GM21360 (cell line): ENCODE data around the gene SULF2.

ENCODE experiments used
- ATAC-seq: cut with Tn5 transposase; IDR thresholded peaks from one replicate; pipeline ENCODE4 v1.9.1; 2021; ENCODE audit warnings: mild to moderate bottlenecking, moderate library complexity; ENCODE audit not compliant: unreplicated experiment

Gene SULF2

DNA sequence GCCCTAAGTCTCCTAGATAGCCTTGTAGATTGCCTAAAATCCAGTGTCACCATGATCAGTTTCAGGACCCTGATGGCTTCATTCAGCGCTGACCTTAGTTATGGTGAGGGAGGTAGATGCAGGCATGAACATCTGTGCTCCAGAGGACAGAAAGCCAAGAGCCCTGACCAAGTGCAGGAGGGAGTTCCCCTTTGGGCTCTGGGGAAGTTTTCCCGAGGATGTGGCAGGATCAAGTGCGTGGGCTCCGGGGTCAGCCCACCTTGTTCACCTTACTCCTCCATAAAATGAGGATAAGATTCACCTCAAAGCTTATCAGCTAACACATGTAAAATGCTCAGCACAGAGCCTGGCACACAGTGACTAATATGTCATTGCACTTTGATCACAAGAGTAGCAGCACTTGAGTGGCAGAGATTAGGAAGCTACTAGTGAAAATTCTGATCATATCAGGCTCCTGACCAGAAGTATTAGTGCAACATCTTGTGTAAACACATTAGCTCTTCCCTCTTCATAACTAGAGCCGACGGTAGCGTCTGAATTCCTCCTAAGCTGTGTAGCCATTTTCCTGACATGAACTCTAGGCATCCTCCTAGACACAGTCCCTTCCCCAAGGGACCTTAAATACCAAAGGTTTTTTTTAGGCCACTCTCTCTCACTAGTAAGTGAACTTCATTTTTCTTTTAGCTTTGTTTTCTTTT is 125.2 kb downstream of the SULF2 start:
- ATAC-seq: no peak

- ATAC-seq: no peak
These were observed 129.0 kb downstream of the SULF2 start for GRCh38 chr20:47656318-47656717.

- no peak for ATAC-seq
These were observed 129.6 kb downstream of the SULF2 start for GRCh38 chr20:47655635-47656034.

GRCh38 chr20:47654370-47654769 is 130.9 kb downstream of the SULF2 start:
- no peak for ATAC-seq

- ATAC-seq: no peak
These were observed 131.4 kb downstream of the SULF2 start for GRCh38 chr20:47653869-47654268.

DNA sequence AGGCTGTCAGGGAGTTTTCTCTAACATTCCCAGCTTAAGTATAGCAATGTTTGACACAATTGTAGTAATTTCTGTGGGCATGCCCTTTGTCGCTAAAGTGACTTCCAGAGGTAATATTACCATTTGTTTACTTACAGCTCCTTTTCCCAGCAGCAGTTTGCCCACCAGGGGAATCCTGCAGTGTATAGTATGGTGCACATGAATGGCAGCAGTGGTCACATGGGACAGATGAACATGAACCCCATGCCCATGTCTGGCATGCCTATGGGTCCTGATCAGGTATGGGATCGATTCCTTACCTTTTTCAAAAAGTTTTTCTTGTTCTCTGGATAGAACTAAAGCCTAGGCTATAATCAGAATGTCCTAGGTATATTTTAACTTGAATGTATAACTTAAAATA is 132.5 kb downstream of the SULF2 start:
- no peak for ATAC-seq

DNA sequence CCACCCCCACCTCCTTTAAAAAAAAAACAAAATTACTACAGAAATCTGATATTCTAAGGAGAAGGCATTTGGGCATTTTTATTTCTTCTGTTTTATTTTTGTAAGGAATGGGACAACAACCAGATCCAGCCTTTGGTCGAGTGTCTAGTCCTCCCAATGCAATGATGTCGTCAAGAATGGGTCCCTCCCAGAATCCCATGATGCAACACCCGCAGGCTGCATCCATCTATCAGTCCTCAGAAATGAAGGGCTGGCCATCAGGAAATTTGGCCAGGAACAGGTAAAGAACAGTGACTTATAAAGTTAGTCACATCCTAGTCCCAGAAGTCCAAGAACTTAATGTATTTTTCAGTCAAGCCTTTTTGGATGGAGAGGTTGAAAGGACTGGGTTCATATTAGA is 133.0 kb downstream of the SULF2 start:
- no peak for ATAC-seq

GRCh38 chr20:47648943-47649342 is 136.3 kb downstream of the SULF2 start:
- ATAC-seq: no peak

DNA sequence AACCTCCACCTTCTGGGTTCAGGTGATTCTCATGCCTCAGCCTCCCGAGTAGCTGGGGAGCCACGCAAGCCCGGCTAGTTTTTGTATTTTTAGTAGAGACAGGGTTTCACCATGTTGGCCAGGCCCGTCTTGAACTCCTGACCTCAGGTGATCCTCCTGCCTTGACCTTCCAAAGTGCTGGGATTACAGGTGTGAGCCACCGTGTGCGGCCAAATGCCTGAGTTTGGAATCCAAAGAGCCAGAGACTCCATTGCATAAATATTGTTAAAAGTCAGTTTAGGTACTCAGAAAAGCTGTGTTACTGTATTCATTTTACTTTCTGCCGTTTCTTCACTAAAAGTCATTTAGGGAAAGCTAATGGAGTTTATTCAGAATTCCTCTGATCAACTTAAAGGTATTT is 137.3 kb downstream of the SULF2 start:
- no peak for ATAC-seq

DNA sequence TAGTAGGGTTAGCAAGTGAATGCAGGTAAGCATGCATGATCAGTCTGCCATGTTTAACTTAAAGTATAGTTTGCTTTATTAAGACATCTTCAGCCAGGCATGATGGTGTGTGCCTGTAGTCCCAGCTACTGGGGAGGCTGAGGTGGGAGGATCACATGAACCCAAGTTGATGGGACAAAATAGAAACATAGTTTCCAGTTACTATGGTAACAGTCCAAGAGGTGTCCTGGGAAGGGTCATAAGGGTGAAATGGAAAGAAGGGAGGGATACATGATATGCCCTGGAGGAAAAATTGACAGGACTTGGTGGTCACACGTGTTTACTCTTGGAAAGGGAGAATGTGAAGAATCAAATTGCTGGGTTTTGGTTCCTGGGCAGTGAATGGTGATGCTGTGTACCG is 139.6 kb downstream of the SULF2 start:
- ATAC-seq: no peak

DNA sequence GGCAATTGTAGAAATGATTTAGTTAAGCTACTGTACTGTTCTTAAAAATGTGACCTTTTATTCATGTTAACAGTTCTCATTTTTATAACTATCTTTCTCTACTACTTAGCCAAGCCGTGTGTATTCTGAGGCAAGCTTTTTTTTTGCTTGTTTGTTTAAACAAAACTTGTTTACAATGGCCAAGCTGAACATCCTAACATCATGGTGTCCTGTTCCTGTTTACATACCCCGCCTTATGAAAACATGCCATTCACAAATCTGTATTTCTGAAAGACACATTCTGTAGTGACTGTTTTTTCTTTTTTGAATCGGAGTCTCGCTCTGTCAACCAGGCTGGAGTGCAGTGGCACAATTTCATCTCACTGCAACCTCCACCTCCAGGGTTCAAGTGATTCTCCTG is 142.7 kb downstream of the SULF2 start:
- no peak for ATAC-seq

- ATAC-seq: no peak
These were observed 143.2 kb downstream of the SULF2 start for GRCh38 chr20:47642118-47642517.

DNA sequence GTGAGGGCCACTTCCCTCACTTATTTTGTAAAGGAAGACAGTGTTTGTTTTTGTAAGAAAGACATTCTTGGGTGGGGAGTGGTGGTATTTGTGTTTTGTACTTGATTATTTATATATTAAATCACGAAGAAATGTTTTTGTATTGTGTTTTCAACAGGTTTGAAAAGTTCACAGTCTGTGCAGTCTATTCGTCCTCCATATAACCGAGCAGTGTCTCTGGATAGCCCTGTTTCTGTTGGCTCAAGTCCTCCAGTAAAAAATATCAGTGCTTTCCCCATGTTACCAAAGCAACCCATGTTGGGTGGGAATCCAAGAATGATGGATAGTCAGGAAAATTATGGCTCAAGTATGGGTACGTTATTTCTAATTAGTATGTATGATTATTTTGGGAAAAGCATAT is 146.4 kb downstream of the SULF2 start:
- ATAC-seq: no peak

DNA sequence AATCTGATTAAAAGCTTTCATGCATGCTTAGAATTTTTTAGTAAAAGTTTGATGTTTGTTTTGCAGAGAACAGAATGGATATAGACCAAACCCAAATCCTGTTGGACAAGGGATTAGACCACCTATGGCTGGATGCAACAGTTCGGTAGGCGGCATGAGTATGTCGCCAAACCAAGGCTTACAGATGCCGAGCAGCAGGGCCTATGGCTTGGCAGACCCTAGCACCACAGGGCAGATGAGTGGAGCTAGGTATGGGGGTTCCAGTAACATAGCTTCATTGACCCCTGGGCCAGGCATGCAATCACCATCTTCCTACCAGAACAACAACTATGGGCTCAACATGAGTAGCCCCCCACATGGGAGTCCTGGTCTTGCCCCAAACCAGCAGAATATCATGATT is 150.0 kb downstream of the SULF2 start:
- ATAC-seq: no peak

- no peak for ATAC-seq
These were observed 154.2 kb downstream of the SULF2 start for GRCh38 chr20:47631078-47631477.

GRCh38 chr20:47629907-47630306 is 155.4 kb downstream of the SULF2 start:
- ATAC-seq: no peak

DNA sequence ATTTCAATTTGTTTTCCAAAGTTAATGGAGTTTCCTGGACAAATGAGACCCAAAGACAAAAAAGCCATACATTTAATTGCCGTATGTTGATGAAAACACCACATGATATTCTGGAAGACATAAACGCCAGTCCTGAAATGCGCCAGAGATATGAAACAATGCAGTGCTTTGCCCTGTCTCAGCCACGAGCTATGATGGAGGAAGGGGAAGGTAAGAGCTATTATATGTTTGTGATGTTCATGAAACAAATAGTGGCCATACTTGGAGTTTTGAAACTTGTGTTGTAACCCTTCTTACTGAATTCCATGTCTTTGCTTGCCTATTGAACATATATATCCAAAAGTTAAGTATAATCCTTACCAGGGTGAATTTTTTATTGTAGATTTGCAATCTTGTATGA is 157.7 kb downstream of the SULF2 start:
- no peak for ATAC-seq

- no peak for ATAC-seq
These were observed 162.1 kb downstream of the SULF2 start for GRCh38 chr20:47623206-47623605.

GRCh38 chr20:47622118-47622665 is 163.1 kb downstream of the SULF2 start:
- ATAC-seq: no peak

GRCh38 chr20:47620808-47621805 is 164.2 kb downstream of the SULF2 start:
- ATAC-seq: no peak

GRCh38 chr20:47618479-47618878 is 166.8 kb downstream of the SULF2 start:
- ATAC-seq: no peak
